WTC11 (cell line): ENCODE results near the gene LRRFIP2.
"Not testable (repeated sequence)": the region's sequence is repeated elsewhere in the genome, so short reads cannot be mapped to it uniquely, and the experiment has no call there.

Experiments used
- FOXK1 ChIP-seq: sonication (generic); formaldehyde crosslinking; IDR thresholded peaks from 2 replicates; pipeline ENCODE4 v1.8.0; 2022; ENCODE audit warnings: mild to moderate bottlenecking, moderate library complexity, missing genetic modification reagents
- IRF1 ChIP-seq: sonication (generic); formaldehyde crosslinking; IDR thresholded peaks from 2 replicates; pipeline ENCODE4 v1.8.0; 2023; ENCODE audit warnings: missing genetic modification reagents
- KAT7 ChIP-seq: sonication (generic); formaldehyde crosslinking; IDR thresholded peaks from 2 replicates; pipeline ENCODE4 v1.8.1; 2023; ENCODE audit warnings: missing genetic modification reagents, mild to moderate bottlenecking, borderline replicate concordance
- TF ChIP-seq, protein P1 (sequence below): sonication (generic); formaldehyde crosslinking; IDR thresholded peaks from 2 replicates; pipeline ENCODE4 v1.8.0; 2022; ENCODE audit warnings: mild to moderate bottlenecking, missing genetic modification reagents

DNA sequence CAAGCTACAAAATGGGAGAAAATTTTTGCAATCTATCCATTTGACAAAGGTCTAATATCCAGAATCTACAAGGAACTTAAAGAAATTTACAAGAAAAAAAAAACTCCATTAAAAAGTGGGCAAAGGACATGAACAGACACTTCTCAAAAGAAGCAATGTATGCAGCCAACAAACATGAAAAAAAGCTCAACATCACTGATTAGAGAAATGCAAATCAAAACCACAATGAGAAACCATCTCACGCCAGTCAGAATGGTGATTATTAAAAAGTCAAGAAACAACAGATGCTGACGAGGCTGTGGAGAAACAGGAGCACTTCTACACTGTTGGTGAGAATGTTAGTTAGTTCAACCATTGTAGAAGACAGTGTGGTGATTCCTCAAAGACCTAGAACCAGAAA lies 27.5 kb downstream of the LRRFIP2 start:
- not testable (repeated sequence) for TF ChIP-seq FOXK1, IRF1, KAT7 (CRISPR knock-in tag)
- TF ChIP-seq, protein P1, sequence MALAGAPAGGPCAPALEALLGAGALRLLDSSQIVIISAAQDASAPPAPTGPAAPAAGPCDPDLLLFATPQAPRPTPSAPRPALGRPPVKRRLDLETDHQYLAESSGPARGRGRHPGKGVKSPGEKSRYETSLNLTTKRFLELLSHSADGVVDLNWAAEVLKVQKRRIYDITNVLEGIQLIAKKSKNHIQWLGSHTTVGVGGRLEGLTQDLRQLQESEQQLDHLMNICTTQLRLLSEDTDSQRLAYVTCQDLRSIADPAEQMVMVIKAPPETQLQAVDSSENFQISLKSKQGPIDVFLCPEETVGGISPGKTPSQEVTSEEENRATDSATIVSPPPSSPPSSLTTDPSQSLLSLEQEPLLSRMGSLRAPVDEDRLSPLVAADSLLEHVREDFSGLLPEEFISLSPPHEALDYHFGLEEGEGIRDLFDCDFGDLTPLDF (CRISPR knock-in tag): not testable (repeated sequence)
